ENCODE results near the gene MSANTD3.

GRCh38 chr9:100486479-100487176 lies 59.7 kb downstream of the MSANTD3 start:
- TF ChIP-seq POLR2A (IDR thresholded peaks at IDR 0.05; ENCODE audit: low read length) (no peak), GATA1 (IDR thresholded peaks at IDR 0.05; ENCODE audit: low read depth, low read length) (no peak)

All from erythroblast (primary cell).